ENCODE measurements around the gene PAWR. TPM values are rescaled to one million over a fixed set of nuclear protein-coding genes. Genes with fewer than 3 reads are reported as not detected.

Gene PAWR
- total and polyA plus RNA-seq, 9 of the 15 experiments (the other 6 are each of a cell fraction or from before 2014, with no cell fraction given): 0.82 TPM; not detected in 8

DNA sequence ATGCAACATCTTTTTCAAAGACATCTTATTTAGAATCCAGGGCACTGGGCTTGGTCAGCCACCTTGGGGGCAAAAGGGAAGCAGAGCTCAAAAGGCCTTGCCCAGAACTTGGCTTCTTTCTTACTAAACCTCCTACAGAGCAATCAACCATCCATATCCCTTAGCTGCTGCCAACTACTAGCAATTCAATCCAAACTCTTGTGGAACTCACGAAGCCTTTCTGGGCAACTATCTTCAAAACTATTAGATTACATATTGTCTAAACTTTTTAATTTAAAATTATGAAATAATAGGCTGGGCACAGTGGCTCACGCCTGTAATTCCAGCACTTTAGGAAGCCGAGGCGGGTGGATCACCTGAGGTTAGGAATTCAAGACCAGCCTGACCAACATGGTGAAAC is 95.5 kb downstream of the PAWR start:
- Histone ChIP-seq H3K79me2 (ENCODE audit: control insufficient read depth, insufficient read depth, low read length) (no peaks in the 10 kb centered on the region), H3K9me3 (replicated peaks; ENCODE audit: control insufficient read depth, insufficient read depth, low read depth, low read length) (no peaks in the 10 kb centered on the region), H3K9ac (ENCODE audit: insufficient read depth in 1 of 2, low read depth in 2 of 2, low read length in 2 of 2) (no peak overlapping the region), H3K27me3 (ENCODE audit: control insufficient read depth in 2 of 2, insufficient read depth in 2 of 2, low read length in 2 of 2) (no peaks in the 10 kb centered on the region), H2AFZ (ENCODE audit: low read depth, low read length) (no peak overlapping the region), H3K9me1 (ENCODE audit: control insufficient read depth, insufficient read depth, low read length) (no peaks in the 10 kb centered on the region), H3K4me3 (no peak overlapping the region), H4K20me1 (replicated peaks; ENCODE audit: control insufficient read depth, insufficient read depth, low read length) (no peaks in the 10 kb centered on the region), H3K4me2 (ENCODE audit: insufficient read depth, low read length) (no peak overlapping the region), H3K4me1 (replicated peaks in 1 of 2; ENCODE audit: control insufficient read depth in 2 of 2, insufficient read depth in 2 of 2, low read length in 2 of 2) (no peaks in the 10 kb centered on the region), H3K36me3 (ENCODE audit: control insufficient read depth, insufficient read depth, low read length) (no peaks in the 10 kb centered on the region), H3K27ac (ENCODE audit: extremely low read depth, low read depth, low read length) (no peak overlapping the region)
- ChIA-PET POLR2A (no interaction called here), CTCF (ENCODE audit: low intra/inter-chr PET ratio) (no interaction called here)
- intact Hi-C loops (cut with micrococcal nuclease): no loop called here
- TF ChIP-seq XRCC4 (IDR thresholded peaks at IDR 0.05; ENCODE audit: extremely low read depth, insufficient read depth, insufficient read length): no peak
- no peak for TF ChIP-seq SMC3 (conservative IDR thresholded peaks at IDR 0.05; ENCODE audit: insufficient read depth, low read depth, low read length)
- TF ChIP-seq CHD4 (IDR thresholded peaks at IDR 0.05; ENCODE audit: insufficient read depth, insufficient replicate concordance, low read depth, low read length, poor library complexity, severe bottlenecking): no peak
- TF ChIP-seq ZNF561 (CRISPR knock-in tag; conservative IDR thresholded peaks at IDR 0.05): no peak
- no peak for TF ChIP-seq SMARCA5 (IDR thresholded peaks at IDR 0.05)
- no peak for TF ChIP-seq RFX7 (CRISPR knock-in tag; IDR thresholded peaks at IDR 0.05)
- TF ChIP-seq WHSC1 (IDR thresholded peaks at IDR 0.05; ENCODE audit: low read length): no peak
- TF ChIP-seq, protein P1, sequence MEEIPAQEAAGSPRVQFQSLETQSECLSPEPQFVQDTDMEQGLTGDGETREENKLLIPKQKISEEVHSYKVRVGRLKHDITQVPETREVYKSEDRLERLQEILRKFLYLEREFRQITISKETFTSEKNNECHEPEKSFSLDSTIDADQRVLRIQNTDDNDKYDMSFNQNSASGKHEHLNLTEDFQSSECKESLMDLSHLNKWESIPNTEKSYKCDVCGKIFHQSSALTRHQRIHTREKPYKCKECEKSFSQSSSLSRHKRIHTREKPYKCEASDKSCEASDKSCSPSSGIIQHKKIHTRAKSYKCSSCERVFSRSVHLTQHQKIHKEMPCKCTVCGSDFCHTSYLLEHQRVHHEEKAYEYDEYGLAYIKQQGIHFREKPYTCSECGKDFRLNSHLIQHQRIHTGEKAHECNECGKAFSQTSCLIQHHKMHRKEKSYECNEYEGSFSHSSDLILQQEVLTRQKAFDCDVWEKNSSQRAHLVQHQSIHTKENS (CRISPR knock-in tag; IDR thresholded peaks at IDR 0.05): no peak
- no peak for TF ChIP-seq GABPA (tag; conservative IDR thresholded peaks at IDR 0.05; ENCODE audit: low read depth)
- in situ Hi-C loops (cut with MboI): no loop called here
- no peak for DNase-seq (ENCODE audit: extremely low read depth in 1 of 4, low spot score in 3 of 4)
- ATAC-seq: no peak
- no peak for FAIRE-seq
- no TSS peak for BruUV-seq (replicated peaks)
- WGBS (ENCODE audit: insufficient coverage, low coverage, missing lambda C conversion rate): 0% methylated on average over 4 of the region's 4 CpGs

Measured in K562 (cell line).